SK-N-SH (cell line): Measurements from ENCODE around the gene ID2. TPM values are rescaled to one million over a fixed set of nuclear protein-coding genes. Genes with fewer than 3 reads are reported as not detected.

Experiments used
- CTCF ChIA-PET: fragments of 300-600, 350-600 bp; formaldehyde crosslinking; extraction: SDS; loops from one replicate; lab custom pipeline; 2021; lab: Yijun Ruan, JAX
- POLR2A ChIA-PET: fragments of 350-600 bp; sonication (Branson Sonifier 250); formaldehyde crosslinking; extraction: SDS; loops from one replicate; lab custom pipeline; 2020; ENCODE audit warnings: antibody characterized with exemption, inconsistent platforms; lab: Yijun Ruan, JAX
- DNase-seq: peaks from one replicate; pipeline ENCODE4 v3.0.0; 2012
- H2AFZ ChIP-seq: fragments of 200-600 bp; sonication (generic); 2 replicates; pipeline ENCODE4 v1.8.1; 2016; ENCODE audit warnings: antibody characterized with exemption, mild to moderate bottlenecking, low read depth
- H3F3A ChIP-seq: fragments of 200-600 bp; sonication (generic); replicated peaks from 2 replicates; pipeline ENCODE3; 2016; ENCODE audit warnings: antibody characterized with exemption, mild to moderate bottlenecking; ENCODE audit not compliant: insufficient read depth
- H3K27ac ChIP-seq, 2 experiments: fragments of 200-500 bp in 1 of 2; fragments of 200-600 bp in 1 of 2; sonication (Bioruptor generic) in 1 of 2; sonication (generic), shearing (Covaris generic) in 1 of 2; 2 replicates each; pipeline versions ENCODE4 v1.5.1 to v1.6.1; 2014 to 2016; ENCODE audit warnings: low read depth in 2 of 2, inconsistent platforms in 1 of 2, low read length in 1 of 2, mild to moderate bottlenecking in 1 of 2, mixed read lengths in 1 of 2
- H3K27me3 ChIP-seq: fragments of 200-600 bp; sonication (generic), shearing (Covaris generic); 2 replicates; pipeline ENCODE4 v1.6.1; 2016; ENCODE audit warnings: mixed run types; ENCODE audit not compliant: insufficient read depth
- H3K36me3 ChIP-seq, 2 experiments: fragments of 200-500 bp in 1 of 2; fragments of 200-600 bp in 1 of 2; sonication (Bioruptor generic) in 1 of 2; sonication (generic) in 1 of 2; replicated peaks in 1 of 2; 2 replicates each; pipeline versions ENCODE3 to v1.5.1; 2014 to 2016; ENCODE audit warnings: low read length in 1 of 2, mild to moderate bottlenecking in 1 of 2; ENCODE audit not compliant: insufficient read depth in 2 of 2, control insufficient read depth in 1 of 2
- H3K4me1 ChIP-seq, 2 experiments: fragments of 200-500 bp in 1 of 2; fragments of 200-600 bp in 1 of 2; sonication (Bioruptor generic) in 1 of 2; sonication (generic), shearing (Covaris generic) in 1 of 2; 2 replicates each; pipeline versions ENCODE4 v1.5.1 to v1.6.1; 2014 to 2016; ENCODE audit warnings: low read depth in 1 of 2, low read length in 1 of 2, mixed run types in 1 of 2; ENCODE audit not compliant: insufficient read depth in 2 of 2, control insufficient read depth in 1 of 2
- H3K4me2 ChIP-seq: fragments of 200-600 bp; sonication (generic), shearing (Covaris generic); 2 replicates; pipeline ENCODE4 v1.6.1; 2017; ENCODE audit warnings: mixed run types
- H3K4me3 ChIP-seq, 2 experiments: fragments of 200-500 bp in 1 of 2; fragments of 200-600 bp in 1 of 2; sonication (Bioruptor generic) in 1 of 2; sonication (generic), shearing (Covaris generic) in 1 of 2; 2 replicates each; pipeline versions ENCODE4 v1.5.1 to v1.8.1; 2014 to 2016; ENCODE audit warnings: low read depth in 2 of 2, inconsistent platforms in 1 of 2, low read length in 1 of 2, mild to moderate bottlenecking in 1 of 2, mixed read lengths in 1 of 2, moderate library complexity in 1 of 2
- H3K79me2 ChIP-seq: fragments of 200-600 bp; sonication (generic); 2 replicates; pipeline ENCODE4 v1.8.1; 2017; ENCODE audit warnings: mild to moderate bottlenecking; ENCODE audit not compliant: insufficient read depth
- H3K9ac ChIP-seq: fragments of 200-600 bp; sonication (generic); 2 replicates; pipeline ENCODE4 v1.6.1; 2017; ENCODE audit warnings: mixed run types
- H3K9me2 ChIP-seq: fragments of 200-600 bp; sonication (generic); 2 replicates; pipeline ENCODE4 v1.6.1; 2017; ENCODE audit warnings: mixed run types
- H3K9me3 ChIP-seq: fragments of 200-600 bp; sonication (generic); 2 replicates; pipeline ENCODE4 v1.6.1; 2017; ENCODE audit warnings: mixed run types, mild to moderate bottlenecking, moderate library complexity
- H4K20me1 ChIP-seq: fragments of 200-600 bp; sonication (generic); 2 replicates; pipeline ENCODE4 v1.6.1; 2017; ENCODE audit warnings: mild to moderate bottlenecking, mixed run types; ENCODE audit not compliant: insufficient read depth
- EP300 ChIP-seq, 2 experiments: IDR thresholded peaks; 2 replicates each; pipeline versions ENCODE4 v1.4.0 to v1.6.1; 2012; ENCODE audit warnings: borderline replicate concordance in 1 of 2, low read depth in 1 of 2, low read length in 1 of 2
- EZH2phosphoT487 ChIP-seq: fragments of 200-600 bp; sonication (generic); IDR thresholded peaks from 2 replicates; pipeline ENCODE4 v1.6.1; 2017; ENCODE audit warnings: low read depth, mixed run types, mild to moderate bottlenecking, antibody characterized with exemption, moderate library complexity, borderline replicate concordance
- GABPA ChIP-seq: IDR thresholded peaks from 2 replicates; pipeline ENCODE4 v1.4.0; 2012; ENCODE audit warnings: low read depth, mild to moderate bottlenecking
- GATA2 ChIP-seq: sonication (generic); formaldehyde crosslinking; IDR thresholded peaks from 2 replicates; pipeline ENCODE4 v1.5.0; 2020; ENCODE audit warnings: mild to moderate bottlenecking, missing genetic modification reagents
- IRF3 ChIP-seq: fragments of 150-350 bp; IDR thresholded peaks from 2 replicates; pipeline ENCODE4 v1.6.1; 2016; ENCODE audit warnings: mild to moderate bottlenecking, low read depth, low read length
- JUND ChIP-seq: IDR thresholded peaks from 2 replicates; pipeline ENCODE4 v1.4.0; 2012
- MAX ChIP-seq: IDR thresholded peaks from 2 replicates; pipeline ENCODE4 v1.4.0; 2012; ENCODE audit warnings: low read depth
- MEF2A ChIP-seq: IDR thresholded peaks from 2 replicates; pipeline ENCODE4 v1.4.0; 2012; ENCODE audit warnings: low read depth, borderline replicate concordance
- PBX3 ChIP-seq: IDR thresholded peaks from 2 replicates; pipeline ENCODE4; 2012
- POLR2AphosphoS5 ChIP-seq: IDR thresholded peaks from 2 replicates; pipeline ENCODE4 v1.6.1; 2012; ENCODE audit warnings: low read depth, low read length
- REST ChIP-seq: IDR thresholded peaks from 2 replicates; pipeline ENCODE4 v1.6.1; 2012; ENCODE audit warnings: mild to moderate bottlenecking, low read depth, low read length, moderate library complexity
- RXRA ChIP-seq: IDR thresholded peaks from 2 replicates; pipeline ENCODE4 v1.4.0; 2012; ENCODE audit warnings: low read depth, mild to moderate bottlenecking, borderline replicate concordance
- SMC3 ChIP-seq: IDR thresholded peaks from 2 replicates; pipeline ENCODE4 v1.6.1; 2012; ENCODE audit warnings: low read depth, low read length, improper control_type of control experiment
- TCF12 ChIP-seq: IDR thresholded peaks from 2 replicates; pipeline ENCODE4 v1.4.0; 2012
- USF2 ChIP-seq: fragments of 150-350 bp; IDR thresholded peaks from 2 replicates; pipeline ENCODE4 v1.6.1; 2017; ENCODE audit warnings: antibody characterized with exemption, low read length, low read depth, borderline replicate concordance
- YY1 ChIP-seq: IDR thresholded peaks from 2 replicates; pipeline ENCODE4 v1.4.0; 2012; ENCODE audit warnings: low read depth, mild to moderate bottlenecking
- ZBTB33 ChIP-seq: IDR thresholded peaks from 2 replicates; pipeline ENCODE4 v1.4.0; 2012; ENCODE audit warnings: low read depth, borderline replicate concordance
- WGBS: methylation state at CpG from one replicate; pipeline ENCODE4 v1.1.6; 2017; ENCODE audit warnings: low lambda C conversion rate; 5-methylcytosine and 5-hydroxymethylcytosine counted together
- polyA plus RNA-seq, 3 experiments: library from polyadenylated mRNA; depleted of rRNA; stranded (reverse); fragments of >200 nt; gene quantifications; 2 replicates each; pipeline ENCODE4 v1.2.3, GENCODE V29; 2012

Gene ID2
- polyA plus RNA-seq, 1 of the 3 experiments (the other 2 are of a cell fraction), result 459 TPM

GRCh38 chr2:8676921-8677645 is 4.8 kb upstream of the ID2 start:
- CTCF ChIA-PET, result interaction anchor here (0.8 to 1.2 kb wide), 3 partner anchors 136 to 1249 kb away, joined by 3 to 4 read pairs (median 4); no protein-coding TSS in a partner anchor
- Histone ChIP-seq H3K9me2 (no peaks in the 10 kb centered on the region), H2AFZ (peak overlapping the region; percentile 77), H3K9ac (peak overlapping the region; percentile 79), H3K4me3 (peak overlapping the region; percentile 63 to 65), H3F3A (peaks cover 46% of the 10 kb centered on the region), H3K4me2 (peak overlapping the region; percentile 92), H3K27me3 (no peaks in the 10 kb centered on the region), H3K9me3 (no peaks in the 10 kb centered on the region), H3K4me1 (peaks cover 23 to 41% of the 10 kb centered on the region in 2 experiments), H3K79me2 (peaks cover 10% of the 10 kb centered on the region), H4K20me1 (peaks cover 2% of the 10 kb centered on the region), H3K36me3 (no peaks in the 10 kb centered on the region), H3K27ac (peak overlapping the region; percentile 97 to 99)
- POLR2A ChIA-PET, result interaction anchor here (0.6 to 7.4 kb wide), 7 partner anchors 18 to 673 kb away, joined by 3 to 154 read pairs (median 4); no protein-coding TSS in a partner anchor
- DNase-seq, result peak; percentile 84
- TF ChIP-seq YY1 (no peak), JUND (no peak), REST (no peak), IRF3 (no peak), USF2 (no peak), MEF2A (no peak), PBX3 (no peak), TCF12 (no peak), GABPA (no peak), POLR2AphosphoS5 (peak; percentile 34; the same call in 1 of the 2 replicates), SMC3 (no peak), MAX (no peak; the same call in 1 of the 2 replicates), EZH2phosphoT487 (no peak), GATA2 (peak; percentile 42), RXRA (0 out of 2 replicates have a peak, but pooled peaks have one; percentile 5), ZBTB33 (no peak), EP300 (IDR thresholded peaks at IDR 0.05; ENCODE audit: borderline replicate concordance in 1 of 2, low read depth in 1 of 2, low read length in 1 of 2) (no peak)
- WGBS, result 19% methylated on average over 33 of the region's 35 CpGs
